Fibroblast of the aortic adventitia (primary cell): ENCODE measurements around the gene PLXNA2. TPM values are rescaled to one million over a fixed set of nuclear protein-coding genes. Genes with fewer than 3 reads are reported as not detected.
A peak's percentile ranks its signal among the peaks of the same experiment; 100 is the strongest.

ENCODE experiments used
- DNase-seq: peaks from one replicate; pipeline ENCODE4 v3.0.0-alpha.2; 2010; ENCODE audit warnings: low read depth
- H3K4me3 ChIP-seq: 2 replicates; pipeline ENCODE4 v1.5.1; 2011; ENCODE audit warnings: low read depth, mild to moderate bottlenecking, control low read depth, low read length, moderate library complexity
- CTCF ChIP-seq: IDR thresholded peaks from 2 replicates; pipeline ENCODE4 v1.5.1; 2011; ENCODE audit warnings: mild to moderate bottlenecking, low read length, control low read depth, inconsistent platforms; ENCODE audit not compliant: insufficient read depth
- total RNA-seq: library from RNA; depleted of rRNA; stranded (reverse); fragments of >200 nt; gene quantifications from 2 replicates; pipeline ENCODE4 v1.2.3, GENCODE V29; 2012; ENCODE audit warnings: low replicate concordance

The PLXNA2 gene
- total RNA-seq, 1 donor, result 8.0 TPM

- H3K4me3 ChIP-seq, result no peak overlapping the region
- peak; percentile 56 for DNase-seq
- peak; percentile 83 for TF ChIP-seq CTCF
Observed at GRCh38 chr1:208093754-208094719, 150.1 kb downstream of the PLXNA2 start.

- no peak for DNase-seq
- no peak for TF ChIP-seq CTCF
- no peak overlapping the region for H3K4me3 ChIP-seq
Observed at GRCh38 chr1:208093046-208093445, 151.1 kb downstream of the PLXNA2 start.

GRCh38 chr1:208090388-208091301, 153.5 kb downstream of the PLXNA2 start:
- no peak overlapping the region for H3K4me3 ChIP-seq
- TF ChIP-seq CTCF, result no peak
- DNase-seq, result peak; percentile 72

- no peak overlapping the region for H3K4me3 ChIP-seq
- peak; percentile 55 for DNase-seq
- no peak for TF ChIP-seq CTCF
Observed at GRCh38 chr1:208089761-208090370, 154.3 kb downstream of the PLXNA2 start.

- peak; percentile 26 for DNase-seq
- TF ChIP-seq CTCF, result no peak
- H3K4me3 ChIP-seq, result no peak overlapping the region
Observed at GRCh38 chr1:208089149-208089548, 155.0 kb downstream of the PLXNA2 start.

- H3K4me3 ChIP-seq, result no peak overlapping the region
- no peak for DNase-seq
- no peak for TF ChIP-seq CTCF
Observed at GRCh38 chr1:208088319-208088718, 155.9 kb downstream of the PLXNA2 start.
